Mononuclear cell (primary cell): ENCODE data around the gene PCGF6. TPM values are rescaled to one million over a fixed set of nuclear protein-coding genes. Genes with fewer than 3 reads are reported as not detected.
"Not testable (repeated sequence)": the region's sequence is repeated elsewhere in the genome, so short reads cannot be mapped to it uniquely, and the experiment has no call there.

Source experiments
- H3K27me3 ChIP-seq: 2 replicates; pipeline ENCODE4 v1.6.0; 2011; ENCODE audit warnings: low read length, control low read depth; ENCODE audit not compliant: insufficient read depth
- H3K4me1 ChIP-seq: 2 replicates; pipeline ENCODE4 v1.5.1; 2011; ENCODE audit warnings: mild to moderate bottlenecking, low read length, control low read depth; ENCODE audit not compliant: insufficient read depth
- H3K4me3 ChIP-seq: 2 replicates; pipeline ENCODE4 v1.5.1; 2011; ENCODE audit warnings: mild to moderate bottlenecking, low read length, moderate library complexity
- H3K9me3 ChIP-seq: 2 replicates; pipeline ENCODE4 v1.5.1; 2011; ENCODE audit warnings: low read depth, mild to moderate bottlenecking, control low read depth, low read length
- total RNA-seq: library from RNA; depleted of rRNA; stranded (reverse); fragments of >200 nt; gene quantifications from one replicate; pipeline ENCODE4 v1.2.3, GENCODE V29; 2012

PCGF6 gene
- total RNA-seq, 1 donor: 3.3 TPM

DNA sequence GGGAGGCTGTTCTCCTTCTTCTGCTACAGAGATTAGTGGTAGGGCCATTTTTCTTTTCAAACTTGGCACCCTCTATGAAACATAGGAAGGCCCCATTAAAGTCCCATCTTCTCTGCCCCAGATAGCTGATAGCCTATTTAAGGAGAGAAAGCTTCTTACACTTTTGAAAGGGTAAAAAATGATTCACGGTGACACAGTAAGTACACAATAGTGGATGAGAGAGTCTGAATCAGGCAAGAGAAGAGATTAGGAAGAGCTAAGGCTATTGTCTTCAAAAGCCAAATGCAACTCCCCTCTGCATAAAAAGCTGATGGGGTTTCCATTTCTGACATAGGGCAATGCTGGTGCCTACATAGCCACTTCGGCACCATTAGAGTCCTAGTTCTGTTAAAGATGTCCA lies 70.4 kb downstream of the PCGF6 start:
- Histone ChIP-seq H3K9me3 (no peaks in the 10 kb centered on the region), H3K4me3 (no peak overlapping the region), H3K4me1 (peaks cover 25% of the 10 kb centered on the region), H3K27me3 (peaks cover 65% of the 10 kb centered on the region)

DNA sequence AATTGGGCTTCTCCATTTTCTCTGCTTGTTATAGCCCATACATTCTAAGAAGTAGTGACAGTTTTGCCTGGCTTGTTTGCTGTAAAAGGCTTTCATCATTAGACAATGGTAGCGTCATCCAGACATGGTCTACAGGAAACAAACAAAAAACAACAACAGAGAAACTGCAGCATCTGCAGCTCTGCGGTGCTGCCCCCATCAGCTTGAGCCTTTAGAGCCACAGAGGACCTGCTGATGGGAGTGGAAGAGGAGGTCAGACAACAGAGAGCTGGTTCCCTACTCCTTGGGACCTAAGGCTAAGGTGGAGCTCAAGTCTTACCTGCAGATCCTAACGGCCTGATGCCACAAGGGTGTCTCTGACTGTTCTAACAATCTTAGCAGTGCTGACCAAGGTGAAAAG lies 70.9 kb downstream of the PCGF6 start:
- no peaks in the 10 kb centered on the region for H3K9me3 ChIP-seq
- H3K4me3 ChIP-seq: no peak overlapping the region
- H3K4me1 ChIP-seq: peaks cover 25% of the 10 kb centered on the region
- peaks cover 69% of the 10 kb centered on the region for H3K27me3 ChIP-seq

DNA sequence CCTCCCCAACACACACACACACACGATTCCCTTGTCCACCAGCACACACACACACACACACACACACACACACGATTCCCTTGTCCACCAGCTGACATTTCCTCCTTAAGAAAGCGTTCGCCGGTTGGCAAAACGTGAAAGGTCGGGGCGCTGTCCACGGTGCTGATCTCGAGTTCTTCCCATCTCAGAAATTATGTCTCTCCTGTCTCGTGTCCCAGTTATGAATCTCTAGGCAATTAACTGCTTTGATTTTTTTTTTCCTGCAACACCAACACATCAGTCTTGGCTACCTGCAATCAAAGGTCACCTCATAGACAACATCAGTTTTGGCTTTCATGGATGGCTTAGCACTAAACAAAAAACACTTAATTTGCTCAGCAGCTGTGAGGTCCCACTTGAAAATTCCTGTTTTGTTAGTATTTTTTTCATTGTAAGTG lies 72.1 kb downstream of the PCGF6 start:
- Histone ChIP-seq H3K9me3 (no peaks in the 10 kb centered on the region), H3K4me1 (peaks cover 16% of the 10 kb centered on the region), H3K4me3 (no peak overlapping the region), H3K27me3 (peaks cover 69% of the 10 kb centered on the region)

DNA sequence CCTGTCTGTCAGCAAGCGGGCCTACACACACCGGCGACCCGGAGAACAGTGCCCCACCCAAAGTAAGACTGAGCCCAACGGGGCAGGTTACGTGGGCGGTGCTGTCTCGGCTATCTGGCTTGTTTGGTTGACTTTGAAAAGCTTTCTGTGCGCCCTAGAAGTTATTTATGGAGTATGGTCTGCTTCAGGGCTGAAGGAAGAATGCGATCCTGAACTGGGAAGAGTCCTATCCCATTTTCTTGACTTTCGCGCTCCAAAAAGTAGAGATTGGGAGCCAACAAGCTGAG lies 72.5 kb downstream of the PCGF6 start:
- peaks cover 14% of the 10 kb centered on the region for H3K4me1 ChIP-seq
- peaks cover 69% of the 10 kb centered on the region for H3K27me3 ChIP-seq
- no peaks in the 10 kb centered on the region for H3K9me3 ChIP-seq
- H3K4me3 ChIP-seq: no peak overlapping the region

DNA sequence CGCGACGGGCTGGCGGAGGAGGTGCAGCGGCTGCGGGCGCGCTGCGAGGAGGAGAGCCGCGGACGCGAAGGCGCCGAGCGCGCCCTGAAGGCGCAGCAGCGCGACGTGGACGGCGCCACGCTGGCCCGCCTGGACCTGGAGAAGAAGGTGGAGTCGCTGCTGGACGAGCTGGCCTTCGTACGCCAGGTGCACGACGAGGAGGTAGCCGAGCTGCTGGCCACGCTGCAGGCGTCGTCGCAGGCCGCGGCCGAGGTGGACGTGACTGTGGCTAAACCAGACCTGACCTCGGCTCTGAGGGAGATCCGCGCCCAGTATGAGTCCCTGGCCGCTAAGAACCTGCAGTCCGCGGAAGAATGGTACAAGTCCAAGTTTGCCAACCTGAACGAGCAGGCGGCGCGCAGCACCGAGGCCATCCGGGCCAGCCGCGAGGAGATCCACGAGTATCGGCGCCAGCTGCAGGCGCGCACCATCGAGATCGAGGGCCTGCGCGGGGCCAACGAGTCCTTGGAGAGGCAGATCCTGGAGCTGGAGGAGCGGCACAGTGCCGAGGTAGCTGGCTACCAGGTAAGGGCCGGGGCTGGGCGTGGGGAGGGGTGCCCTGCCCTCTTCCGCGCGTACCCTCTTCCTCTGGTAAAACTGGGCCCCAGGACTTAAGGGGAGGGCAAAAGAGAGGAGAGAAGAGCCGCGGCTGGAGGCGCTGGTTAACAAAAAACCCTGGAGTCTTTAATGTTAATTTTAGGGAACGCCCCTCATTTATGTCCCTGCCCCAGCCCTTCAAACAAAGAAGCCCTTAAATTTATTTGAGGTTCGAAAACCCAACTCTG lies 73.0 kb downstream of the PCGF6 start:
- Histone ChIP-seq H3K4me1 (peaks cover 11% of the 10 kb centered on the region), H3K27me3 (peaks cover 69% of the 10 kb centered on the region), H3K9me3 (no peaks in the 10 kb centered on the region), H3K4me3 (no peak overlapping the region)

DNA sequence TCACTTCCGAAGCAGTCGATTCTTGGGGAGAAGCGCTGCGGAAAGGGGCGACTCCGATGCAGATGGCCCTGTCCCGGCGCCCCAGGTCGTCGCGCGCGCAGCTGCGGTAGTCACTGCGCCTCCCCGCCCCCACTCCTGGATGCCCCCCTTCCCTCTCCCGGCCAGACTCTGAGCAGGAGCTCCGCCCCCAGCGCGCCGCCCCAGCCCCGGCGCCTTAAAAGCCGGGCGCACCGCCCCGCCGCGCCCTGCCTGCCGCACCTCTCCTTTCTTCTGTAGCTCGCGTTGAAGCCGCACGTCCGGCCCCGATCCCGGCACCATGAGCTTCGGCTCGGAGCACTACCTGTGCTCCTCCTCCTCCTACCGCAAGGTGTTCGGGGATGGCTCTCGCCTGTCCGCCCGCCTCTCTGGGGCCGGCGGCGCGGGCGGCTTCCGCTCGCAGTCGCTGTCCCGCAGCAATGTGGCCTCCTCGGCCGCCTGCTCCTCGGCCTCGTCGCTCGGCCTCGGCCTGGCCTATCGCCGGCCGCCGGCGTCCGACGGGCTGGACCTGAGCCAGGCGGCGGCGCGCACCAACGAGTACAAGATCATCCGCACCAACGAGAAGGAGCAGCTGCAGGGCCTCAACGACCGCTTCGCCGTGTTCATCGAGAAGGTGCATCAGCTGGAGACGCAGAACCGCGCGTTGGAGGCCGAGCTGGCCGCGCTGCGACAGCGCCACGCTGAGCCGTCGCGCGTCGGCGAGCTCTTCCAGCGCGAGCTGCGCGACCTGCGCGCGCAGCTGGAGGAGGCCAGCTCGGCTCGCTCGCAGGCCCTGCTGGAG lies 73.8 kb downstream of the PCGF6 start, which contains the start of gene INA:
Gene INA (plus strand): TSS at position 243 of the 817 bp plus-strand sequence. CDS start 74 bp downstream, at position 317.
- Histone ChIP-seq H3K4me3 (no peak within 1 kb of the TSS), H3K4me1 (peaks cover 11% of the 10 kb centered on the region), H3K27me3 (peaks cover 65% of the 10 kb centered on the region), H3K9me3 (no peaks in the 10 kb centered on the region)

DNA sequence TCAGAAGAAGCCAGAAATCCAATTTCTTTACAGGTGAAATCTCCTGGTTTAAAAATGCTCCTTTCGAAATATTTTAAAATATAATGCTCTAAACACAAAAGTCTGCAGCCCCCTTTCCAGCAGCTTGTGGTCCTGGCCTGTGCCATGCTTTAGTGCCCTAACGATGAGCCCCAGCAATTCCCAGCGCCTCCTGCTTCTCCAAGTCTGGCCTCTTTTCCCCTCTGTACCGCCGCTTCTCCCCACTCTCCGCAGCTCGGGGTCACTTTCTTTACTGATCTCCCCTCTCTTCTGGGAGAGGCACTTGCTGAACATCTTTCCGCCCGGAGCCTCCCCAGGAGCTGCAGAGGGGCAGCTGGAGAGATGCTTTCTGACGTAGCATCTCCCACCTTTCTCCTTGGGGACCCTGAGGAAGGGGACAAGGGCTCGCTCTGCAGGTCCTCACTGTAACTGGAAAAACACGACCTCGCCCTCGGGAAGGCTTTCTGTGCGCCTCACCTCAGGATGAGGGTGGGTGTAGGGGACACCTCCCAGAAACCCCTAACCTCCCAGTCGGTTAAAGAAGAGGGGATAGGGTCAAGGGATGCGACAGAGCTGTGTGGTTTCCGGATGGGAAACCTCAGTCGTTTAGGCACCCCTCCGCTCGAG lies 74.6 kb downstream of the PCGF6 start:
- peaks cover 57% of the 10 kb centered on the region for H3K27me3 ChIP-seq
- H3K4me1 ChIP-seq: peaks cover 11% of the 10 kb centered on the region
- H3K9me3 ChIP-seq: no peaks in the 10 kb centered on the region
- H3K4me3 ChIP-seq: no peak overlapping the region

DNA sequence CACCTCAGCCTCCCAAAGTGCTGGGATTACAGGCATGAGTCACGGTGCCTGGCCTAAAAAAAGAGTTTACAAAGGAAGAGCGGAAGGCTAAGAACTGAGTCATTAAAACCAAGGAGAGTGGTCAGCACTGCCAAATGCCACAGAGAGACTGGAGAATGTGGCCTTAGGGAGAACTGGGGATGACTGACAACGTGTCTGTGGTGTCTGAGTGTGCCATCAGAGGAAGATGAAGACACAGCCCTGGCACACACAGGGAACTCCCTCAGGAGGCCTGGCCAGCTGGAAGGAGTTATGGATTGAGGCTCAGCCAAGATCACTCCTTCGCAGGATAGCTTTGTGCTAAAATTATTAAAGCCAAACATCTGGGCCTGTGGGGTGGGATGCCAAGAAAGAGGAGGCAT lies 77.9 kb downstream of the PCGF6 start:
- Histone ChIP-seq H3K9me3 (no peaks in the 10 kb centered on the region), H3K27me3 (peaks cover 26% of the 10 kb centered on the region), H3K4me1 (peaks cover 11% of the 10 kb centered on the region), H3K4me3 (no peak overlapping the region)

DNA sequence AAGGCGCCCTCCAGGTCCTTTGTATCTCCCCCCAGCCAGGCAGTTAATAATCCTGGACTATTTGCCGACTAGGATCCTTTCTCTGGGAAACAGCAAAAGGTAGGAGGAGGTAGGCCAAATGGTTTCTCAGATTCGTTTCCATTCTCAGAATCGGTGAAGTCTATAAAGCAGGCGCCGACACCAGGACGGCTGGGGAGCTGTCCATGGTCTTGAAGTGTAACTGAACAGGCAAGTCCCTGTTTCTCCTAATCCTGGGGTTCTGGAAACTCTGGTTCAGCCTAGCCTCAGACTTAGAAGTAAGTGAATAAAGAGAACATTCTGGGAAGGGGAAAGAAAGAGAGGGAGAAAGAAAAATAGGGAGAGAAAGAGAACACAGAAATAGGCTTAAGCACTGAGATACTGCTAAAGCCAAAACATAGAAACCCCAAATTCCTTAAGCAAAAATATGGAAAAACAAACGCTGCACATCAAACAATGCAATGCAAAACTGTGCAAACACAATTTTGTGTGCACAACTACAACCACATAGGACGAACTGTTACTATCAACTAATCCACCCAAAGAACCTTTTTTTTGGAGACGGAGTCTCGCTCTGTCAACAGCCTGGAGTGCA lies 85.1 kb downstream of the PCGF6 start:
- Histone ChIP-seq H3K9me3 (no peaks in the 10 kb centered on the region), H3K27me3 (peaks cover 16% of the 10 kb centered on the region), H3K4me1 (no peaks in the 10 kb centered on the region), H3K4me3 (no peak overlapping the region)

DNA sequence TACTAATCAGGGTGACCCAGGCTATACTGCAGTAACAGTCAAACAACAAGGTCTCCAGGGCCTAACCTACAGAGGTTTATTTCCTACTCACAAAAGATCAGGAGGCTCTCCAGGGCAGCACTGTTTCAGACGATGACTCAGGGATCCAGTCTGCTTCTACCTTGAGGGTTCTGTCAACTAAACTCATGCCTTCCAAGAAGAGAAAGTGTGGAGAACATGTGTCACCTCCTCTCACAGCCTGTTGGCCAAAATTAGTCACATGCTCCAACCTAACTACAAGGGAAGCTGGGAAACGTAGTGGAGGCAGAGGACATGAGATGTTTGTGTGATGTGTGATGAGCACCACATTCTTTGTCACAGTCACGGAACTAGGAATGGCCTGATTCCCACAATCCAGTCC lies 88.7 kb downstream of the PCGF6 start:
- Histone ChIP-seq H3K4me3 (no peak overlapping the region), H3K4me1 (no peaks in the 10 kb centered on the region), H3K27me3 (peaks cover 16% of the 10 kb centered on the region), H3K9me3 (no peaks in the 10 kb centered on the region)

DNA sequence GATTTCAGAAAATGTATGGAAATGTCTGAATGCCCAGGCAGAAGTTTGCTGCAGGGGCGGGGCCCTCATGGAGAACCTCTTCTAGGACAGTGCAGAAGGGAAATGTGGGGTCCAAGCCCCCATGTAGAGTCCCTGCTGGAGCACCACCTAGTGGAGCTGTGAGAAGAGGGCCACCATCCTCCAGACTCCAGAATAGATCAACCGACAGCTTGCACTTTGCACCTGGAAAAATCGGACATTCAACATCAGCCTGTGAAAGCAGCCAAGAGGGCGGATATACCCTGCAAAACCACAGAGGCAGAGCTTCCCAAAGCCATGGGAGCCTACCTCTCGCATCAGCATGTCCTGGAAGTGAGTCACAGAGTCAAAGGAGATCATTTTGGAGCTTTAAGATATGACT lies 91.0 kb downstream of the PCGF6 start:
- Histone ChIP-seq H3K27me3 (no peaks in the 10 kb centered on the region), H3K4me1 (no peaks in the 10 kb centered on the region), H3K4me3 (no peak overlapping the region), H3K9me3 (no peaks in the 10 kb centered on the region)

DNA sequence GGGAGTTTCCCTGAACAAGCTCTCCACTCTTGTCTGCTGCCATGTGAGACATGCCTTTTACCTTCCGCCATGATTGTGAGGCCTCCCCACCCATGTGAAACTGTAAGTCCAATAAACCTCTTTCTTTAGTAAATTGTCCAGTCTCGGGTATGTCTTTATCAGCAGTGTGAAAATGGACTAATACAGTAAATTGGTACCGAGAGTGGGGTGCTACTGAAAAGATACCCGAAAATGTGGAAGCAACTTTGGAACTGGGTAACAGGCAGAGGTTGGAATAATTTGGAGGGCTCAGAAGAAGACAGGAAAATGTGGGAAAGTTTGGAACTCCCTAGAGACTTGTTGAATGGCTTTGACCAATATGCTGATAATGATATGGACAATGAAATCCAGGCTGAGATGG lies 92.0 kb downstream of the PCGF6 start:
- not testable (repeated sequence) for H3K9me3 ChIP-seq, H3K4me1 ChIP-seq, H3K4me3 ChIP-seq, H3K27me3 ChIP-seq

DNA sequence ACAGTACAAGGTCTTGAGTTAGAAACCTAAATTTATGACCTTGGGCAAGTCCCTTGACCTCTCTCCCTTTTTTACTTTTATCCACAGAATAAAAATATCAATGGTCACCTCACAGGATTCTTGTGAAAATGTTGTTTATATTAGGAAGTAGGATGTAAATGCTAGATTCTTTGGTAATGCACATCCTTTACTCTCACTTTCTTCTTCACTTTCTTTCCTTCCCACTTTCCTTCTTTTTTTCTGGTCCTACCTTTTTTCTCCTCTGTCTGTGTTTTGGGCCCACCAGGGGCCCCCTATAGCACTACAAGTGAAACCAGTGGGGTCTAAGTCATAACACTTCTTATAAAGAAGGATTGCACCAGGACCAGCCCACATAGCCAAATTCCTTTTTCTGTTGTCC lies 93.1 kb downstream of the PCGF6 start:
- no peaks in the 10 kb centered on the region for H3K27me3 ChIP-seq
- H3K9me3 ChIP-seq: no peaks in the 10 kb centered on the region
- no peaks in the 10 kb centered on the region for H3K4me1 ChIP-seq
- no peak overlapping the region for H3K4me3 ChIP-seq

DNA sequence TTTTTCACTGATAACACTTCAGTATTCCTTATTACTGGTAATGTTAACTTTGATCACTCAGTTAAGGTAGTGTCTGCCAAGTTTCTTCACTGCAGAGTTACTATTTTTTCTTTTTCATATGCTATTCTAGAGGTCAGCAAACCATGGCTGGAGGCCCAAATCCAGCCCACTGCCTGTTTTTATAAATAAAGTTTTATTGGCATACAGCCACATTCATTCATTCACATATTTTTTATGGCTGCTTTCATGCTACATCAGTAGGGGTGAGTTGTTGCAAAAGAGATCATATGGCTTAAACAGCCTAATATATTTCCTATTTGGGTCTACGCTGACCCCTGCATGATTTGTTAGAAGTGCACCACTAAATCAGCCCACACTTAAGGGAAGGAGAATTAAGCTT lies 94.3 kb downstream of the PCGF6 start:
- H3K9me3 ChIP-seq: no peaks in the 10 kb centered on the region
- H3K4me3 ChIP-seq: no peak overlapping the region
- no peaks in the 10 kb centered on the region for H3K4me1 ChIP-seq
- no peaks in the 10 kb centered on the region for H3K27me3 ChIP-seq
